ENCODE measurements around the gene VPS13D. TPM values are rescaled to one million over a fixed set of nuclear protein-coding genes. Genes with fewer than 3 reads are reported as not detected.
A peak's percentile ranks its signal among the peaks of the same experiment; 100 is the strongest.

VPS13D gene
- total RNA-seq, 1 experiment from 2014 or later, result 22.7 TPM

DNA sequence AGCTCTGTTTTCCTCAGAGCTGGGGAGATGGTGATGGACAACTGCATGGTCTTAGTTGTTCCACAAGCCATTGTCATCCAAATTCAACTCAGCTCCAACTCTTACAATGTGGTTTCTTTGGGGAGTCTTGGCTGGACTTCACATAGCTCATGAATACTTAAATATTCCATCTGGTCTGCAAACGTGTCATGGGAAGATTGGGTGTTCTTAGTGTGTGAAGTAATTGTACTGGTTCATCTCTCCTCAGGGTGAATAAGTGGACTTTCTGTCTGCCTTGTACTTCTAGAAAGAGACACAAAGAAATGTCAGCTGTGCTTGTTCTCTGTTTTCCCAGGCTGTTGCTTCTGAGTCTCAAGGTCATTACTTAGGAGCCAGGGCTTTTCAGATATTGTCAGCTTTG, 106.6 kb downstream of the VPS13D start:
- DNase-seq (ENCODE audit: low read depth), result no peak

DNA sequence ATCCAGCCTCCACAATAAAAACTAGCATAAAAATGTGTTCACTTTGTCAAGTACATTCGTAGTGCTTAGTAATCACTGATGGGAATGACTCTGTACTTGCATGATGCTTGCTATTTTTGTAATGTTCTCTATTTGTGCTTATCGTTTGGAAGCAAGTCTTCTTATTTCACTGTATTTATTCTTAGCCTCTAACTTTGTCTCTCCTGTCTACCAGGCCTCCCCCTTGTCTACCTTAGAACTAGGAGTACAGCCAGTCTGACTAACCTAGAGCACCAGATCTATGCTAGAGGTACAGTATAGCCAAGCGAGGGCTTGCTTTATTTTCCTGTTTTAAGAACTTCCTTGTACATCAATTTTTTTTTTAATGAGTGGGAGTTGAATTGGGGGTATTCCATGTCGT, 108.2 kb downstream of the VPS13D start:
- DNase-seq (ENCODE audit: low read depth), result no peak

DNA sequence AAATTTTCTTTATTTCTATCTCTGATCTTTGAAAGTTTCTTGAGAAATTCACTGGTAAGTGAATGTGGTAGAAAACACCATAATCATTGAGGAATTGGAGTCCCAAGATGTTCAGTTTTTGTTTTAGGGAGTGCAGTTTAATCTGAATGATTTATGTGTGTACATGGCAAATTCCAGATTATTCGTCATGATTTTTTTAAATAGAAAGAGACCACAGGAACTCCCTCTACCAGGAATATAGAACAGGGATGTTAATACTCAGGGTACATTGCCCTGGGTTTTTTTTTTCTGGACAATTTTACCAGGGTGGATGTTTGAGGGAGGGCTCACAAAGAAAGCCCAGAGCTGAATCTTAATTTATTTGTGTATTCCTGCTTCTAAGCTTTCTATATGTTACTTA, 109.0 kb downstream of the VPS13D start:
- no peak for DNase-seq (ENCODE audit: low read depth)

DNA sequence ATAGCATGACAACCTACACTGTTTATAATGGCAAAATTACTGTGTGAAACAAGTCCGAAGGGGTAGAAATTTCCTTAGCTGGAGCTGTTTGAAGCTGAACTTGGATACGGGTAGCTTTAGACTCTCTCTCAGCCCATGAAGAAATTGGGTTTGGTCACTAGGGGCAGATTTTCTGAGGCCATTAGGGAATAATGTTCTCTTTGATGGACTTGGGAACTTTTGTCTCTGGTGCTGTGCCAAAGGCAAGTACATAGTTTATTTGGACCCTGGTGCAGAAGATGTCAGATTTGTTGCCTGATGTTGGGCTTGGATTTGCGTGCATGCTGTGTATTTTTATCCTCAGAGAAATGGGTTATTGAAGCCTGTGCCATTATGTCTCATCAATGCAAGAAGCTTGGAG, 109.6 kb downstream of the VPS13D start:
- DNase-seq (ENCODE audit: low read depth), result no peak

DNA sequence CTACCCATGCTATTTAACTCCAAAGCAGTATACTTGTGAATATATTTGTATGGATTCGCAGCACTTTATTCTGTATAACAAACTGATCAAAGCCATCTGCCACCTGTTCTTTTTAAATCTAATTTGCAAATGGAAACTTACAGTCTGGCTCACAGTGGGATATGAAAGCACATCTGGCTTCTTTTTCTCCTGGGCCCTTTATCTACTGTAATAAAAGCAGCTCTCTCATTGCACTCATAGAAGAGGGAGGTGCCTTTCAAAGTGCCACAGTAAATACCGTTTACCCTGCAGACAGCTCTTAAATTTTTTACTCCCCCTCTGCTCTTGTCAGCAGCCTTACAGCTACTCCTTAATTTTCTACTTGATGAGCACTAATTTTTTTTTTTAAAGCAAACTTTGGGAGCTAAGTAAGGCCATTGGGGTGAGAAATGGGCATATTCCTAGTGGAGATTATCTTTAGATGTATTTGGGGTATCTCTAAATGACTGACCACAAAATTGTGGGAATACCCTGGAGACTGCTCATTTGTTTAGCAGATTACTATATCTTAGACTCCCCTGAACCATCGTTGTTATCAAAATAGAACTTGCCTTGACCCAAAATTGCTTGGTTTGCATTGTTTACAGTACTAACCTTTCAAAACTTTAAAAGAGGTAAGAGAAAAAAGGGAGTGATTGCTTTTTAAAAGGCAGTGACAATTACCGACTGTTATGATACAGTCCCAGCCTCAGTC, 110.1 kb downstream of the VPS13D start:
- no peak for DNase-seq (ENCODE audit: low read depth)

DNA sequence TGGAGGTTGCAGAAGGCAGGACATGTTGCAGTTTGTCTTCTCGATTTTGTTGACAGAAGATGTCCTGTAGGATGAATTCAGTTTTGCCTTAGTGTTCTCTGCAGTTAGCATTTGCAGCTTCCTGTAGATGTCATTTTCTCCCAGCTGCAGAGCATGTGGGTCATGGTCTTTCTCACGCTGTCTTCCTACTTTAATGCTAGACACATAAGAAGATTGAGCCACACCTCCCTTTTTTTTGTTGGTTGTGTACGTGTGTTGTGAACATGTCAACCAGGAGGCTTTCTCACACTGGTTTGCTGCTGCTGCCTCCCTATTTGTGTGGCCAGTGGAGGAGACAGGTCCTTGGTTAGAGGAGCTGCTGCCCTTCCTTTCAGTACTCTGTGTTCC, 110.7 kb downstream of the VPS13D start:
- no peak for DNase-seq (ENCODE audit: low read depth)

DNA sequence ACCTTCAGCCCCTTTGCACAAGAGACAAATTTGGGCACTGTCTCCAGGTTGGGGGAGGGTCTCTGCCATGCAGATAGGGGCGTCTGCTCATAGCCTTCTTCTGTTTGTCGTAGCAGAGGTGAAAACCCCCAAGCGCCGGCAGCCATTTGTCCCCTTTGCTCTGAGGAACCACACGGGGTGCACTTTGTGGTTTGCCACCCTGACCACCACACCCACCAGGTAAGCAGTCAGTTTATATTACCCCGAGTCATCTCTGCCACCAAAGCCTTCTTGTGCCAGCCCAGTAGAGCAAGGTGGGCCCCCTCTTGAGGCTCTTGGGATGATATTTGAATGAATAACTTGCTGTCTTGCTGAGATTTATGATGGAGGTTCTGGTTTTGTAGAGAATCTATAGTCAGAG, 111.8 kb downstream of the VPS13D start:
- no peak for DNase-seq (ENCODE audit: low read depth)

DNA sequence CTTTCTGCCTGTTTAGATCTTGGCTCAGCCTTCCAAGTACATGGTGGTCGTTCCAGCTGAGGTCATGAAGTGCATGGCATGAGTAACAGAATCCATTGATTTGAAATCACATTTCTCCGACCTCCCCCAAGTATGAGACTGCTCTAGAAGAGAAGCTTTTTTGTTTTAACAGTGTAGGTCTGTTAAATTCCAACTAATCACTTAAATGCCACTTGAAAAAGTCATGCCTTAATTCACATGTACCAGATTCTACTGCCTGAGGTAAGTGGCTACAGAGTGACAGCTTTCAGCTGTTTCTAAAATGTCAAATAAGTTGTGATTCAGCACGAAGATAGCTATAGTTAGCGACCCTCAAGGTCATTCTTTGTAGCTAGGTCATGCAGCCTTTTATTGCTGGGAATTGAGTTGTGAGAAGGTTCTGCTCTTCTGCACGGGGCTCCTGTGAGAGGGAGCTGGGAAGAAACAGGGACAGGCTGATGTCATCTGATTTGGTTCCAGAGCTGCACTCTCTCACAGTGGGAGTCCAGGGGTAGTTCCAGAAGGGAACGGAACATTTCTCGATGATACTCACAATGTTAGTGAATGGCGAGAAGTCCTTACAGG, 112.7 kb downstream of the VPS13D start:
- no peak for DNase-seq (ENCODE audit: low read depth)

DNA sequence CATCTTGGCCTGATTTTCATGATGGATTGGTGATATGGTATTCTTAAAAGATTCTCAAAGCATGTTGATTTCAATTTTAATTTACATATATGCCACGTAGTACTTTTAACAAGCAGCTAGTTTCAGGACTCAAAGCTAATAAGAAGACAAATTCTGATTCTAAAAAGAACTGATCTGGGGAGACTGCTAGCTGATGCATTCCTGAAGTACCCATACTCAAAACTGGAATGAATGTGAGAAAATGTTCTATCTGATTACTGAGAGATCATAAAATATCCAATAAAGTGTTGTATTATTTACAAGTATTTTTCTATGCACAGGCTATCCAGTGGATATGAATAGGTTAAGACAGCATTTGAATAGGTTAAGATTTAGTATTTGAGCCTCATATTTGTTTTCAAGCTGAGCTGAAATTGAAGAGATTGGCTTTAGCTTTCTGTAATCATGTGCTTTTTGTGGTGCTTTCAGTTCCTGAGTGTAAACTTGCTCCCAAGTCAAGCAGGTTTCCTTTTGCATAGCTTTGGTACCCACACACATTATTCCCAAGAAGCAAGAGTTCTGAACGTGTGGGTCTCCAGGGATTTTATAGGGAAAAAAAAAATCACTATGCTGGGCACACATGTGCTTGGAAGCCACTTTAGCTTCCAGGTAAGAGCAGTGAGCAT, 114.1 kb downstream of the VPS13D start:
- no peak for DNase-seq (ENCODE audit: low read depth)

DNA sequence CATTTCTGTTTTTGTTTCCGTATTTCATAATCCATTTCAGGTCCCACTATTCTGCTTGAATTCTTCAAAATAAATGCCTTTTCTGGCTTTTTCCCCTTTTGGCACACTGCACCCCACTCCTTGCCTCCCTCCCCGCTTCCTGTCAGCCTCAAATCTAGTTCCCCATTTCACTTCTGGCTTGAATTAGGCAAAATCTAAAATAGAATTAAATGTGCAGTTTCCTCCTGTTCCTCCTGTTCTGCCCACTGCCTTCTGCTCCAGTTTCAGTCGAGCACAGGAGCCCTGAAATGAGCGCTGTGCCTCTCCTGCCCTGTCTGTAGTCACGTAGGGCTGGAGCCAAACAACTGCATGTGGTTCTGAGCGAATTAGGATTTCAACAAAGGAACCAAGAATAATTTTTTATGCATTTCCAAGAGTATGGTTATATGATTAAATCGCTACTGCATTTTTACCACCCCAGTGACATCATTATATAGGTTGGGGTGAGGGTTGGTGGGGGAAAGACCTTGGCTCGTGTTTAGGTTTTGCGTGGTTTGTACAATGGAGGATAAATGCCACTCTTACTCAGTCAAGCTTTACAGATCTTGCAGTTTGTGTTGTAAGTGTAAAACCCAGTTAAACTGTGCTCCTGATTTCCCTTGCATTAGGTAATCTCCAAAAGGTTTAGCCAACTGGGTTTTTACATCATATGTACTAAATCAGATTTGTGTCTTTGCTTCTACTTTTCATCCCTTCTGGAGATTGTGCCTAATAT, 114.9 kb downstream of the VPS13D start:
- DNase-seq (ENCODE audit: low read depth), result no peak

DNA sequence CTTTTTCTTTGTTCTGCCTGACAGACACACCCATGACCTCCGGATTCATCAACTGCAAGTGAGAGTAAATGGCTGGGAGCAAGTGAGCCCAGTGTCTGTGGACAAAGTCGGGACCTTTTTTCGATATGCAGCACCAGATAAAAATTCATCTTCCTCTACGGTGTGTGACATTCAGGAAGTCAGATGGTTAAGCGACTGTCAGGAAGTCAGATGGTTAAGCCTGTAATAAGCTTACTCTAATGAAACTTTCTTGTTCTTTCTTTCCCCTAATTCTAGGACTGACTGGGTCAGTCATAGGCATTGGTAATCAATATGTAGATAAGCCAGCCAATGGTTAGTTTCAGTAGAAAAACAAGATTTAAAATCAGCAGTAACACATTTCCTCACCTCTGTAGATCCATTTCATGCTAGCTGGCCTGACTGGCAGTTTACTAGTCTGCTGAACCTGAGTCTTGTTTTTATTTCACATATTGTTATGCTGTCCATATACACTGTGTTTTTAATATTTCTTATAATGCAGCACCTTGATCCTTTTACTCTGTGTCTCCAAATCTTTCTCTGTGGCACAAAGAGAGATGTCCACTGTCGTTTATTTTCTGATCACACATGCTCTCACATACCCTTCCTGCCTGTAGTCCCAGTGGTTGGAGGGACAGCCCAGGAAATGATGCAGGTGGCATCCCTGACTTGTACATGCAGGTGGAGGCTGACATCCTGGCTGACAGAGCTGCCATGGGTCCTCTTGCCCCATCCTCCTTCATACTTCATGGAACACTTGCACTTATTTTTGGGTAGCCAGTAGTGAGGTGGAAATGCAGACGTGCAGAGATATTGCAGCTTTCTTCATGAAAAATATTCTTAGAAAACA, 115.8 kb downstream of the VPS13D start:
- no peak for DNase-seq (ENCODE audit: low read depth)

DNA sequence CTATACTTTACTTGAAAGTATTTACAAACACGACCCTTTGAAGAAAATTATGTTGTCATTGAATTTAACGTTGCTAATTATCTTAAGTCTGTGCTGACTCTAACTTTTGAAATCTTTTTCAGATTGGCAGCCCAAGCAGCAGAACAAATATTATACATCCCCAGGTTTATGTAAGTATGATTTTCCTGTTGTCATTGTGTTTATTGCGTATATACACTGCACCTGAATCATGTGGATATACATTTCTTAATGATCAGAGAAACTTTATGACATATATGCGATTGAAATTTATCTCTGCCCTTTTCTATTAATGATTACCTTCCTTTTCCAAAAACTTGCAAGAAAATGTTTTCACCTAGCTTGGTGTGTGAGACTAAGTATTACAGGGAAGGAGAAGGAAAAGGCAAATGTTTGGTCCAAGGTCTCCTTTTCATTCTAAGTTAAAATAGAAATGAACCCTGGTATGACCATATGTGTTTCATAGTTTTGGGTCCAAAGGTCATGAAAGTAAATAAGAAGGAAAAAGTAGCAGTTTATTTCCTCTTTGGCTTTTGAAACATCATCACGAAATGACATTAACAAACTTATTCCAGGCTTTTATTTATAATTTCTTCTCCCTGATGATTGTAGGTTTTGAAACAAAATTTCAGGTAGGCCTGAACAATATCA, 116.8 kb downstream of the VPS13D start:
- no peak for DNase-seq (ENCODE audit: low read depth)

DNA sequence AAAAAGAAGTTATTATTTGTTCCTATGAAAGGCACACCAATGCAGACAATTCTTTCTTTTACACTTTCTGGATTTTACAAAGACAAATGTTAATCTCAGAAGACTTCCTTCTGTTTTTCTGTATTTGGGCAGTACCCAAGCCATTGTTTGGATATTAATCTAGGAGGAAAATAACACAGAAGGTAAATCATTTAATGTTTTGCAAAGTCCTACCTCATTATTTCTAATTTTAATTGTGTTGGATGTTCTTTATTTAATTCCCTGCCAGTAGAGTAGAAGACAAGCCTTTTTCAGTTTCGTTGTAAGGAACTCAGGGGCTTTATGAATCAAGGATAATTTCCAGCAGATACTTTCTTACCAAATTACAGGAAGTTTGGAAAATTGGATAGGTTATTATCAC, 118.3 kb downstream of the VPS13D start:
- no peak for DNase-seq (ENCODE audit: low read depth)

DNA sequence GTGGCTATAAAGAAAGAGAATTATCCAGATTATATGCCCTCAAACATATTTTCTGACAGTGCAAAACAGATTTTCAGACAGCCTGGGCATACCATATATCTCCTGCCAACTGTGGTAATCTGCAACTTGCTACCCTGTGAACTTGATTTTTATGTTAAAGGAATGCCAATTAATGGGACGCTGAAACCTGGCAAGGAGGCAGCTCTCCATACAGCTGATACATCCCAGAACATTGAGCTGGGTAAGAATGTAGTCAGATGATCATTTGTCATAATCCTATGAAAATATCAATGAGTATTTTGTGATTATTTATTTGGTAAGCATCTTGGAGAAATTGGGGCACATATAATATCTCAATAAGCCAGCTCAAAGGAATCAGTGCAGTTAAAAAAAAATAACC, 124.2 kb downstream of the VPS13D start:
- no peak for DNase-seq (ENCODE audit: low read depth)

DNA sequence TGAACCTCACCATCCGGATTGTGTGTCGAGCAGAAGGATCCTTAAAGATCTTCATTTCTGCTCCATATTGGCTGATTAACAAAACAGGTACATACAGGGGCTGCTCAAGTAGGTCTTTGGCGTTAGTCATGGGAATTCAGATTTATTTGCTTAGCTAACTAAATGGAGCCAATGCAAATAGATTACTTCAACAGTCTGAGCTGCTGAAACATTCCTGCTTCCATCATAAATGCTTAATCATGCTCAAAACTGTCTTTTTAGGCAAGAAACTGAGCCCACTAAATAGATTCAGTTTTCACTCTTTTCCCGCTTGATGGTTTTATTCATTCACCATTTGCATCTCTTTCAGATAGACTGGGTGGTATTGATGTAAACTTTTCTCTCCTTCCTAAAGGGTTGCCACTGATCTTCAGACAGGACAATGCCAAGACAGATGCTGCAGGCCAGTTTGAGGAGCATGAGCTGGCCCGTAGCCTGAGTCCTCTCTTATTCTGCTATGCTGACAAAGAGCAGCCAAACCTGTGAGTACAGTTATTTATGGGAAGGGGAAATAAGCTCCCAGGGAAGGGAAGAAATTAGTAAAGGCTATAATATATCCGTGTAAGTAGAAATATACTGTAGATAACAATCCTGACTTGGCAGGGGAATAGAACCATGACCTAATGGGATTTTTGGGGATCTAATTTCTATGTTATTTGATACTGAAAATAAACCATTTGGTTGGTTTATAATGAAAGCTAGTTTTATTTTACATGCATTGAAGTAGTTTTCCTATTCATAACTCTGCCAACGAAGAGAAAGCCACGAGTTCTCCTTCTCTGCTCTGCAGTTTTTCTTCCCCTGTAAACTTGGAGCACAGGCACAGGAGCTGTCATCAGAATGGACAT, 126.4 kb downstream of the VPS13D start:
- DNase-seq (ENCODE audit: low read depth), result no peak

DNA sequence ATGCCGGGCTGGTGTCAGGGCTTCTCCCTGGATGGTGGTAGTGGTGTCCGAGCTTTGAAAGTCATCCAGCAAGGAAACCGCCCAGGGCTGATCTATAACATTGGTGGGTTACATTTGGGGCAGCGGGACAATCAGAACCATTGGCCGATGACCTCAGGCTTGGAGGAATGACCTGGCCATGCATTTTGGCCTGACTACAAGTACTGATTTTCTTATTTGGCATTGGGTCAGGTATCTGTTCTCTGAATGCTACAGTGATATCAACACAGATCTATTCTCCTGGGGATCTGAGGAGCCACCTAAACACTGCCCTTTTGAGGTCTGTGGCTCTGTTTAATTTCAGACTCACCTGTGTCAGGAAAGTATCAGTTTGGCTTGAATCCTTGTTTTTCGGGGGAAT, 128.7 kb downstream of the VPS13D start:
- no peak for DNase-seq (ENCODE audit: low read depth)

DNA sequence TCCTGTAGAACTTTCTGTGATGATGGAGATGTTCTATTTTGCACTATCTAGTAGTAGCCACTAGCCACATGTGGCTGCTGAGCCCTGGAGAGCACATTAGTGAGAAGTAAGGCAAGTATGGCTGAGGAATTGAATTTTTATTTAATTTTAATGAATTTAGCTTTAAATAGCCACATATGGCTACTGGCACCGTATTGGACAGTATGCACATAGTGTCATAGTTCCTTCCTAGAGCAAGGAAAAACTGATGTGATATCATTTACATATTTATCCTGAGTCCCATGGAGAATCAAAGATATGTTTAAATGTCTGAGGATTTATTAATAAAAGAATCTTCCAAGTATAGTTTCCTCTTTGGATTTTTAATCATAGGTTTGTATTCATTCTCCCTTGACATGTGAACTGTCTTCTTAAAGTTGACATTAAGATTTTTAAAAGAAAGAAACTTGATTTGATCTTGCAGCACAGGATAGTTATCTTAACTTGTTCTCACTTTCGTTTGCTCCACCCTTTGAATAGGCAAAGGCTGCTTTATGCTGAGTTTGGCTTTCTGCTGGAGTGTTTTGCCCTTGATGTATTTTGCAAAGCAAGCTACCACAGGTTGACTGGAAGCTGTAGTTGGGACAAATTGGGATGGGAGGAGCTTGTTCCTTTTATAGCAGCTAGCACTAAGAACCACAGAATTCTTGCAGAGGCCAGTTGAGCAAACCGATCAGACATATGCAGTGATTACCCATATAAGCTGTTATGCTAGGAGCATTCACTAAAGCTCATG, 129.7 kb downstream of the VPS13D start:
- no peak for DNase-seq (ENCODE audit: low read depth)

DNA sequence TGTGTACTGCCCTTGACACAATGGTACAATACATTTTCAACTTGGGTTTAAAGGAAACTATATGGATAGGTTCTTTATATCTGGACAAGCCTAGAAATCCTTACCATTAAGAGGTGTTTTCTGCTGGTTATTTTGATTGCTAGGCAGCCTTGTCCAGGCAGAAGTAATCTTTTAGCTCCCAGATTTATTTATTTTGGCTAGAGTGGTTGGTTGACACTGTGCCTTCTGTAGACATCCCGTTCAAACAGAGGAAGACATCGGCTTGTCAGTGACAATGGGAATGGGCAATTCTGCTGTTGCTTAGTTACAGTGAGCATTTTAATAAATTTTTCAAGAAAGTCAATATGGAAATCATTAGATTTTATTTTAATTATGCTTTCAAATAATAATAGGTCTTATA, 138.8 kb downstream of the VPS13D start:
- no peak for DNase-seq (ENCODE audit: low read depth)

DNA sequence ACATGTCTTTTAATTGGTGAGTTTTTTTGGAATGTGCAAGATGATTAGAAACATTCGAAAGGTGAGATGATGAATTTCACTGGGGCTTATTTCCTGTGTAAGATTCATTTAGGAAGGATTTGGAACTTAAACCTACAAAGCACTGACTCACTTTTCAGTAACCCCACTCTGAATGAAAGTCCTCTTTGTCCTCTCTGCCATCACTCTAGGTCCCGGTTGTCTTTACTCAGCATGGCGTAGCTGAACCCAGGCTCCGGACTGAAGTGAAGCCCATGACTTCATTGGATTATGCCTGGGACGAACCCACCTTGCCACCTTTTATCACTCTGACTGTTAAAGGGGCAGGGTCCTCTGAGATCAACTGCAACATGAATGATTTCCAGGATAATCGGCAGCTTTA, 139.4 kb downstream of the VPS13D start:
- DNase-seq (ENCODE audit: low read depth), result peak; percentile 12

Measured in M059J (cell line).